Activated CD4-positive, alpha-beta T cell treated with anti-CD3 and anti-CD28 coated beads, Interleukin-2, amount 50 U/mL, for 24 hours (primary cell): ENCODE measurements around the gene HOXC12.

ENCODE experiments used
- DNase-seq, 2 donors: peaks; one replicate each; pipeline ENCODE4 v3.0.0-alpha.2; 2020; ENCODE audit warnings: low read depth in 1 of 2, low spot score in 1 of 2

Gene HOXC12

GRCh38 chr12:53982648-53983567, 28.2 kb downstream of the HOXC12 start:
- DNase-seq = no peak

- DNase-seq = no peak
Measured at GRCh38 chr12:53983568-53983949, 28.9 kb downstream of the HOXC12 start.

- DNase-seq = no peak
Measured at GRCh38 chr12:53983950-53984572, 29.4 kb downstream of the HOXC12 start.

- peak; percentile 52 to 80 for DNase-seq
Measured at GRCh38 chr12:53984901-53985691, 30.4 kb downstream of the HOXC12 start, which contains the start of gene HOXC10. Gene HOXC10 (plus strand): TSS chr12:53985146. CDS start chr12:53985260, 114 bp downstream.

- DNase-seq = no peak
Measured at GRCh38 chr12:53985692-53985993, 30.9 kb downstream of the HOXC12 start.

GRCh38 chr12:53985994-53986685, 31.4 kb downstream of the HOXC12 start:
- no peak for DNase-seq

GRCh38 chr12:53986686-53987483, 32.2 kb downstream of the HOXC12 start:
- DNase-seq = no peak

- no peak for DNase-seq
Measured at GRCh38 chr12:53987787-53988230, 33.1 kb downstream of the HOXC12 start.

GRCh38 chr12:53988541-53989226, 34.0 kb downstream of the HOXC12 start:
- no peak for DNase-seq

- no peak for DNase-seq
Measured at GRCh38 chr12:53989227-53990113, 34.8 kb downstream of the HOXC12 start.

- no peak for DNase-seq
Measured at GRCh38 chr12:53990311-53991076, 35.8 kb downstream of the HOXC12 start.

GRCh38 chr12:53991077-53991460, 36.4 kb downstream of the HOXC12 start:
- DNase-seq = no peak

GRCh38 chr12:53992377-53992889, 37.7 kb downstream of the HOXC12 start:
- DNase-seq = no peak

GRCh38 chr12:53993162-53994008, 38.7 kb downstream of the HOXC12 start:
- no peak for DNase-seq

GRCh38 chr12:53994009-53994263, 39.2 kb downstream of the HOXC12 start:
- DNase-seq = no peak

- DNase-seq = no peak
Measured at GRCh38 chr12:53994264-53995001, 39.7 kb downstream of the HOXC12 start.
